Mesodermal cell (in vitro differentiated cells): ENCODE measurements around the gene LRRC25. TPM values are rescaled to one million over a fixed set of nuclear protein-coding genes. Genes with fewer than 3 reads are reported as not detected.
A peak's percentile ranks its signal among the peaks of the same experiment; 100 is the strongest.

Experiments
- H3K27ac ChIP-seq: 2 replicates; pipeline ENCODE4 v1.7.0; 2013; ENCODE audit warnings: mild to moderate bottlenecking, low read depth, low read length, moderate library complexity; ENCODE audit not compliant: severe bottlenecking
- H3K36me3 ChIP-seq: 2 replicates; pipeline ENCODE4 v1.7.1; 2013; ENCODE audit warnings: mild to moderate bottlenecking, low read length, moderate library complexity; ENCODE audit not compliant: control insufficient read depth, insufficient read depth
- H3K4me1 ChIP-seq: one replicate; pipeline ENCODE4 v1.7.1; 2013; ENCODE audit warnings: mild to moderate bottlenecking, low read length; ENCODE audit not compliant: insufficient read depth, control insufficient read depth, poor library complexity, severe bottlenecking
- H3K4me3 ChIP-seq: 2 replicates; pipeline ENCODE4 v1.7.0; 2013; ENCODE audit warnings: low read length, control low read depth, mild to moderate bottlenecking; ENCODE audit not compliant: insufficient read depth, poor library complexity, severe bottlenecking; ENCODE audit errors: extremely low read depth
- H3K9me3 ChIP-seq: 2 replicates; pipeline ENCODE4 v1.7.1; 2013; ENCODE audit warnings: mild to moderate bottlenecking, low read length, moderate library complexity; ENCODE audit not compliant: control insufficient read depth
- WGBS, 2 experiments: methylation state at CpG; one replicate each; pipeline ENCODE4 v1.1.5; 2013; ENCODE audit warnings: missing lambda C conversion rate in 2 of 2; ENCODE audit not compliant: insufficient coverage in 2 of 2; 5-methylcytosine and 5-hydroxymethylcytosine counted together
- polyA plus RNA-seq, 2 experiments: library from polyadenylated mRNA; stranded (reverse); fragments of 50-300 nt; gene quantifications; one replicate each; pipeline ENCODE4 v1.2.3, GENCODE V29; 2013

The LRRC25 gene
- not detected for polyA plus RNA-seq (2013, experiment 1 of 2)
- not detected for polyA plus RNA-seq (2013, experiment 2 of 2)

DNA sequence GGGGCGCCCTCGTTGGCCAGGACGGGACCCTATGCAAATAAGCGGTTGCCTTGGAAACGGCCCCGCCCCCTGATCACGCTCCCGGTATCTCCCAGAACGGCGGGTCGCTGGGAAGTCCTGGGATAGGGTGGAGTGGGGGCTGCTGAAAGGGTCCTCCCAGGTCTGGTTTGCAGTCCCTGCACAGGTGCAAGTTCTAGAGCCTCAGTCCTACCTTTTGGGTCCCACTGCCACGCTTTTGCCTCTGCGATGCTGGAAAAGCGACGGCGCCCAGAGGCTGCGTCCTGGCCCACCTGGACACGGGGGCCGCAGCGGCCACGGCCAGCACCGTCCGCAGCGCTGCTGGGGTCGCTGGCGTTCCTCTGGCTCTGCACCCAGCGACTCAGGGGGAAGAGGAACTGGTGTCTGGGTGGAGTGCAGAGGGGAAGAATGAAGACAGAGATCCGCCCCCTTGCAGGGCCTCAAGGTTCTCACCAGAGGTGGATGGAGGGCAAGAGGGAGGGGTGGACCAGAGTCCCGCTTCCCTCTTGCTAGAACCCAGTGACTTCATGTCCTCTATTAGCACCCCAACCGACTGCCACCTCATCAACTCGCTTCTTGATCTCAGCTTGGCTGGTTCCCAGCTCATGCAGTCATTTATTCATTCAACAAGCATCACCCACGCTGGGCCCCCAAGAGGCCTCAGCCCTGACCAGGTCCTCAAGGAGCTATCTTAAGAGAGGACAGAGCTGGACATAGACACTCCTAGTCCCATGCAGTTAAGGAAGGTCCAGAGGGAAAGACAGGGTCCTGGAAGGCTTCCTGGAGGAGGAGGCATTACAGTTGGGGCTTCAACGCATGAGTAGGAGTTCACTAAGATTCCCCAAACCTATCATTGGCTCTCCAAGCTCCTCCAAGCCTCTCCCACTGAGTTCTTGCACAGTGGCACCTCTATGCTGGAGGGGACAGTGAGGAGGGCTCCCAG, at the start of gene LRRC25:
TSS of gene LRRC25 (minus strand) at position 381 of the 961 bp plus-strand sequence. CDS start 659 bp downstream, outside the sequence.
- Histone ChIP-seq H3K36me3 (no peaks in the 10 kb centered on the region), H3K27ac (no peak within 1 kb of the TSS), H3K4me1 (no peaks in the 10 kb centered on the region), H3K9me3 (no peaks in the 10 kb centered on the region), H3K4me3 (no peak within 1 kb of the TSS)
- WGBS, 2 experiments: 42 to 57% methylated on average over 25 of the region's 33 CpGs

DNA sequence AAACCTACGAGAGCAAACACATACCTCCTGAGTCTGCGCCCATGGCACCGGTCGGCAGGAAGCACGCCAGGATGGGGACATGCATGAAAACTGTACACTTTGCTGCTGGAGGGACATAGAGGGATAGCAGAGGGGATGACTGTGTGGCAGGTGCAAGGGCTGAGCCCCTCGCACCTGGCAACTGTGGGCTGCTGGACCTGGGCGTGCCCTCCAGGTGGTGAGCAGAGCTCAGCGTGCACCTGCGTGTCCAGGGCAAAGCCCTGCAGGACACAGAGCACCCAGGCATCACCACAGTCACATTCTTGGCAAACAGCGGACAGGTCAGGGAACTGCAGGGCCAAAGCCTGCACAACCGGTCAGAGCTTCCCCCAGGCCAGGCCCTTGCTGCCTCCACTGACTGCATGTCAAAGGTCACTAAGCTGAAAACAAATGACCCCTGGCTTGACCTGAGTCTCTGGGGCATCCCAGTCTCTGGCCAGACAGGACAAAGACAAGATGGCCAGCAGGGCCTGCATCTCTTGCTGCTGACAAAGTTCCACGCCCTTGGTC, 49.5 kb upstream of the LRRC25 start:
- peaks cover 69% of the 10 kb centered on the region for H3K36me3 ChIP-seq
- H3K4me3 ChIP-seq: no peak overlapping the region
- H3K27ac ChIP-seq: peak overlapping the region; percentile 49
- WGBS, 2 experiments: 89 to 92% methylated on average over 11 to 12 of the region's 12 CpGs
- H3K4me1 ChIP-seq: peaks cover 14% of the 10 kb centered on the region
- no peaks in the 10 kb centered on the region for H3K9me3 ChIP-seq

DNA sequence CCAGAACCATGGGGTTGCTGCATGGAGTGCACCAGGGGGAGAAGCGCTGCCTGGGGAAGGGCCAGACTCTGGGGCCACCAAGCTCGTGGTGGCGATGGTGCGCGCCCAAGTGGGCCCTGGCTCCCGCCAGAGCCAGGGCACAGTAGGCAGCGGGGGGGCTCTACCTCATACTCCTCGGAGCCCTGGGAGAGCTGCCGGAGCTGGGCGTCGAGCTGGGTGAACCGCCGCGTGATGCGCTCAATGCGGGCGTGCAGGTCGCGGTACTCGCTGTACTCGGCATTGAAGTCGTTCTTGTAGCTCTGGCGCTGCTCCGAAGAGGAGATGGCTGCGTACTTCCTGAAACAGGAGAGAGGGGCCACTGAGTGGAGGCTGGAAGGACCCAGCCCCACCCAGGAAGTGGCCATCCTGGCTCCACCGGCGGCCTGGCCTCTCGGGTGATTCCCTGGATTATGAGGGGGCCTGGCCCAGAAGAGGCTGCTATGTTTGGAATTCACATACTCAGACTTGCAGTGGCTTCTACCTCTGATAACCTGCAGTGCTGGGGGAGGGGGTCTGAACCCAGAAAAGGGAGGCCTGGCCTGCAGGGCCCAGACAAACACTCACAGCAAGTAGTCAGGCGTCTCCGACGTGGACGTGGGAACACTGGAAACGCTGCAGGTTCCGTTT, 48.9 kb upstream of the LRRC25 start:
- Histone ChIP-seq H3K4me1 (peaks cover 14% of the 10 kb centered on the region), H3K36me3 (peaks cover 65% of the 10 kb centered on the region), H3K9me3 (no peaks in the 10 kb centered on the region), H3K4me3 (no peak overlapping the region), H3K27ac (peak overlapping the region; percentile 49)
- WGBS, 2 experiments: 92 to 96% methylated on average over 21 to 25 of the region's 34 CpGs

DNA sequence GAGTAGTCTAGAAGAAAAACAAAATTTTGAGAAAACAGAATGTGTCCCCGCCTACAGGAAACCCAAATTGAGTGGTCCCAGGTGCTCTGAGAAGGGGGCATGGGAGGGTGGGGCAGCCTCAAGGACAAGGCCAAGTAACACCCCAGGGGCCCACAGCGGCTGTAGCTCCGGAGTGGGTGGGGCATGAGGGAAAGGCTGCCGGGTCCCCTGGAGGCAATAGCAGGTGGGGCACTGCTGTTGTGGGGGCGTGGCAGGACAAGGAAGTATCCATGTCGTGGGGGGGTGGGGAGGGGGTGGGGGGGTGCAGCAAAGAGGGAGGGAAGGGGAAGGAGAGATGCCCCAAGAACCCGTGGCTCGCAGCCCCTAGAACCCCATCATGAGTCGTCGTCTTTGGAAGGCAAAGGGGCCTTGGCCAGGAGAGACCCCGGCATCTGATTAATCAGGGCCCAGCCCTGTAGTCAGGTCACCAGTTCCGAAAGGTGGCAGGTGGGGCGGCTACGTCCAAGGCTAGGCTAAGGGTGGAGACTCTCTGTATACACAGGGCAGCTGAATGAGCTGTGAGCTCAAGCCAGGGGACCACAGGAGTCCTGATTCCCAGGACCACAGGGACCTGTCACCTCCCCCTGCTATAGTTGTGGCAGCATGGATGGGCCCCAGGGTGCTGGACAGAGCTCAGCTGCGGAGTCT, 48.0 kb upstream of the LRRC25 start:
- Histone ChIP-seq H3K27ac (no peak overlapping the region), H3K36me3 (peaks cover 62% of the 10 kb centered on the region), H3K9me3 (no peaks in the 10 kb centered on the region), H3K4me3 (no peak overlapping the region), H3K4me1 (peaks cover 14% of the 10 kb centered on the region)
- WGBS, 2 experiments: 90 to 91% methylated on average over 10 to 13 of the region's 15 CpGs

DNA sequence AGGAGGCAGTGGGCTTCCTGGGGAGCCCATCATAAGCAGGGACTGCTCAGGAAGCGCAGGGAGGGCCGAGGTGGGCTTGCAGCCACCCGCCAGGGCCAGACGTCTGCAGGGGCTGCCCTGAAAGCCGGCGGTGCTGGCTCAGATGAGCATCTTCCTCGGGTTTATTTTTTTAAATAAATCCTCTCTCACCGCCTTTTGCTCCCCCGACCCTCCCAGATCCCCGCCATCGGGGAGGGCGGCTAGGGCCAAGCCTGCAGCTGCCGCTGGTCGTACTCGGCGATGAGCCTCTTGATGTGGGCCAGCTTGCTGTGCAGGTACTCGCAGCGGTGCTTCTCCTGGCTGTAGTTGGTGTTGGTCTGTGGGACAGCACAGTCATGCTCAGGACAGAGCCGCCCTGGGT, 47.1 kb upstream of the LRRC25 start:
- WGBS, 2 experiments: 96 to 98% methylated on average over 13 to 16 of the region's 19 CpGs
- peaks cover 53% of the 10 kb centered on the region for H3K36me3 ChIP-seq
- no peak overlapping the region for H3K27ac ChIP-seq
- H3K4me3 ChIP-seq: no peak overlapping the region
- H3K9me3 ChIP-seq: no peaks in the 10 kb centered on the region
- H3K4me1 ChIP-seq: peaks cover 23% of the 10 kb centered on the region

DNA sequence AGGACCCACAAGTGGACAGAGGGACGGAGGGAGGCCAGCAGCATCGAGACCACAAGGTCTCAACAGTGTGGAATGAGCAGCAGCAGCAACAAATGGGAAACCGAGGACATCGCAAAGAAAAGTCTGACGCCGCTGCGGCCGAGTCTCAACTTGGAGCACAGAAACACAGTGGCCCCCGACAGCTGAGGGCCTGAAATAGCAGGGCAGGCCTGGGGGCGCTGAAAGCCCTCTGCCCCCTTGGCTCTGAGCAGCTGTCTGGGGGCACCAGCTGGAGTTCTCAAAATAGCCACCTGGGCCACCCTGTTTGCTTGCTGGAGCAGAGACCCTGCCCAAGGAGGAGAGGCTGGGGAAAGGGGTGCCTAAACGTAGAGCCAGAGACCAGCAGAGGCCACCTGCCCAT, 46.4 kb upstream of the LRRC25 start:
- H3K4me3 ChIP-seq: no peak overlapping the region
- peaks cover 46% of the 10 kb centered on the region for H3K36me3 ChIP-seq
- H3K9me3 ChIP-seq: no peaks in the 10 kb centered on the region
- no peak overlapping the region for H3K27ac ChIP-seq
- H3K4me1 ChIP-seq: peaks cover 30% of the 10 kb centered on the region
- 94 to 96% methylated on average over 11 of the region's 11 CpGs for WGBS, 2 experiments

DNA sequence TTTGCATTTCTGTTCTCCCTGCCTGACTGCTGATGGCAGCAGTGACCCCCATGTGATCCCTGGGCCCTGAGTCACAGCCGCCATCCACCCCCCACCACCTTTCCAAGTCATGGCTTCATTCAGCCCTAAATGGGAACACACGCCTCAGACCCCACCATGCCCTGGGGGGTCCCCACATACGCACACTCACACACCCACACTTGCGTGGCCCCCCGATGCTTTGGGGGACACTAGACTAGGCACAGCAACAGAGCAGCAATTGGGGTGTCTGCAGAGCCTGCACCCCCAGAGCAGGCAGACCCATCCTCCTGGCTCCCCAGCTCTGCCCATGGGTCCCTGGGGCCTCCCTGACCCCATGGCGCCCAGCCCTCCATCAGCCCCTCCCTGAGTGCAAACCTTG, 46.0 kb upstream of the LRRC25 start:
- Histone ChIP-seq H3K36me3 (peaks cover 42% of the 10 kb centered on the region), H3K4me1 (peaks cover 34% of the 10 kb centered on the region), H3K27ac (no peak overlapping the region), H3K4me3 (no peak overlapping the region), H3K9me3 (no peaks in the 10 kb centered on the region)
- 95 to 98% methylated on average over 4 to 5 of the region's 6 CpGs for WGBS, 2 experiments

DNA sequence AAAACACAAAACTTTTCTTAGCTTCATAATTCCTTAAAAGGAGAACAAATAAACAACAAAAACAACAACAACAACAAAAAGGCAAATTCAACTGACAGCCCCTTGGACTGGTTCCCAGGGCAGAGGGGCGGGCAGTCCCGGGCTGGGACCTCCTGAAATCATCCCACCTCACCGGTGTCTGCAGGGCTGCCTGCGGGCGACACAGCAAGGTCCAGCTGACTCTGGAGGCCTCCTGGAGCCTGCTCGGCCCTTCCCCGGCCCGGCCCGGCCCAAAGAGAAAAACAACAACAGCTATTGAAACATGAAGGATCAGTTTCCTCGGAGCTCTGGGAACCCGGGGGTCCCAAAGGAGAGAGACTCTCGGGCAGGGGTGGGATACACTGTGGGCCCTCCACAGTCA, 45.5 kb upstream of the LRRC25 start:
- H3K4me3 ChIP-seq: no peak overlapping the region
- H3K4me1 ChIP-seq: peaks cover 38% of the 10 kb centered on the region
- no peaks in the 10 kb centered on the region for H3K9me3 ChIP-seq
- peaks cover 37% of the 10 kb centered on the region for H3K36me3 ChIP-seq
- no peak overlapping the region for H3K27ac ChIP-seq
- WGBS, 2 experiments: 89 to 92% methylated on average over 8 to 12 of the region's 12 CpGs

DNA sequence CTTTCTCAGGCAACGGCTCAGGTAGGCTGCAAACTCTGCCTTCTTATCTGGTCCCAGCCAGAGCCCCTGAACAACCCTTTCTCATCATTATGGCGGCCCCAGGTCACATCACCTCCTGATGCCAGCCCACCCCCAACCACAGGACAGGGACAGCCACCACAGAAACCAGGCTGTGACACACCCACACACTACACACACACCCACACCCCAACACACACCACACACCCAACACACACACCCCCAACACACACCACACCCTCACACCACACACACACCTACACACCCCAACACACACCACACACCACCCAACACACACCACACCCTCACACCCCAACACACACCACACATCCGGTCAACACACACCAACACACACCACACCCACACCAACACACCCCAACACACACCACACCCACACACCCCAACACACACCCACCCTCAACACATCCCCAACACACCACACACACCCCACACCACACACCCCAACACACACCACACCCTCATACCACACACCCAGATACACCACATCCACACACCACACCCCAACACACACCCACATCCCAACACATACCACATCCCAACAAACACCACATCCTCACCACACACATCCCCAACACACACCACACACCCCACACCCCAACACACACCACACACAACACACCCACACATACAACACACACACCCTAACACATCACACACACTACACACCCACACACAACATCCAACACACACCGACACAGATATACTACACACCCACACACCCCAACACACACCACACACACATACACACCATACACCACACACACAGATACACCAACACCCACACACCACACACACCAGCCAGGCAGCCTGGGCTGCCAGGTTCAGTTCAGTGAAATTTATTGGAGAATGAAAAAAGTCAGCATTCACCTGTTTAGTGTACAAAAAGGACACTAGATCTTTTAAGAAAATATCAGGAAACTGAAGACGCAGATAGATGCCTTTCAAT, 44.7 kb upstream of the LRRC25 start:
- H3K9me3 ChIP-seq: no peaks in the 10 kb centered on the region
- H3K27ac ChIP-seq: no peak overlapping the region
- no peak overlapping the region for H3K4me3 ChIP-seq
- WGBS, 2 experiments: 83 to 94% methylated on average over 1 to 4 of the region's 5 CpGs
- peaks cover 33% of the 10 kb centered on the region for H3K36me3 ChIP-seq
- peaks cover 33% of the 10 kb centered on the region for H3K4me1 ChIP-seq
